ENCODE data around the gene SSRP1.
A peak's percentile ranks its signal among the peaks of the same experiment; 100 is the strongest.
"Not testable (repeated sequence)": the region's sequence is repeated elsewhere in the genome, so short reads cannot be mapped to it uniquely, and the experiment has no call there.

Gene SSRP1

GRCh38 chr11:57338142-57338541 is 2.5 kb upstream of the SSRP1 start, which contains the start of gene P2RX3:
Gene P2RX3, plus strand, starts transcription at chr11:57338352. Its CDS starts 199 bp downstream, at chr11:57338551.
- DNase-seq = no peak

- DNase-seq = not testable (repeated sequence)
Measured at GRCh38 chr11:57336856-57337255, 1.2 kb upstream of the SSRP1 start.

DNA sequence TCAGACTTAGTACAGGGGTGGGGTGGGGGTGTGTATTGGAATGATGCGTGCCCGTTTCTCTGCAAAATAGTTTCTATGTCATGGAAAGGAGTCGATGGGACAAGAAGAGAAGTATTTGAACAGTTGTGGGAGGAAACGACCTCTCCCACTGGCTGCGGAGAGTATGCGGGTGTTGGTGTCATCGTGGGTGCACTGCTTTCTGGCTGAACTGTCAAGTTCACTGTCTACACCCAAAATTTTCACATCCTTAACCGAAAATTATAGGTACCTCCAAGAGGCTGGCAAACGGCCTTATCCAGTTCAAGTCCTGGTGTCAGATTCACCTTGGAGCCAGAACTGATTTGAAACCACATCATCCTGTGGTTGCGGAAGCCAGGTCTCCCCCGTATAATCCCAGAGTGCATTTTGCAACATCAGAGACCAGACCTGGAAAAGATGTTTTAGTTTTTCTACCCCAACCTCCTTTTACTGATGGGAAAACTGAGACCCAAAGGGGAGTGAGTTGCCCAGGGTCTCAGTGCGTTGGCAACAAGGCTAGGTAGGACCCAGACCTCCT is 497 bp upstream of the SSRP1 start:
- DNase-seq = no peak

- no peak for DNase-seq
Measured at GRCh38 chr11:57335023-57335342, 709 bp downstream of the SSRP1 start.

DNA sequence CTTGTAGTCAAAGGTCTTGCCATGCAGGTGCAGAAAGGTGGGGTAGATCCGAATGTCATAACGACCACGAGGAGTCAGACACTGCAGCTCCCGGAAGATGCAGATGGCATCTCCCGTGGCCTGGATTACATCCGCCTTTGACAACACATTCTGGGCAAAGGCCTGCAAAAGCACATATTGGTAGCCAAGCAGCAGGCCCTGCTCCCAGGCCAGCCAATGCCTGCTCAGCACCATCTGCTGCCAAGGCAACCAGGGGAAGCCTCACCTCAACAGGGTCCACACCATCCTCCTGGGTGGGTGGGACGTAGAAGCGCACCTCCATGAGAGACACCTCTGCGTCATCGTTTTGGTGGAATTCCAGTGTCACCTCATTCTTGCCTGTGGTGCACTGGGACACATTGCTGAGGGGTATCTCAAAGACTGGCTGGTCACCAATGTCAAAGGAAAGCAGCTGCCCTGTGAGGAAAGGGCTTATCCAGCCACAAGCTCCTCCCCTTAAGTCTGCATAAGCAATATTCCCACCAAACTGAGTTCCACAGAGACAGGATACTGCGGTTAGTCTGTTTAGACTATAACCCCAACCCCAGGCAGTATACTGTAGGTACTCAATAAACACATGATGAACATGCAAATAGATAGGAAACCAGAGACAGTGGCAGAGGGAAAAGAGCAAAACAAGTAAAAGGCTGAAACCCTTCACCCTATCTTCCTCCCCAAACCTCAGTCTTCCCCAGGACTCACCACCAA is 2.8 kb downstream of the SSRP1 start:
- DNase-seq = no peak

GRCh38 chr11:57331720-57332119 is 4.0 kb downstream of the SSRP1 start:
- no peak for DNase-seq

DNA sequence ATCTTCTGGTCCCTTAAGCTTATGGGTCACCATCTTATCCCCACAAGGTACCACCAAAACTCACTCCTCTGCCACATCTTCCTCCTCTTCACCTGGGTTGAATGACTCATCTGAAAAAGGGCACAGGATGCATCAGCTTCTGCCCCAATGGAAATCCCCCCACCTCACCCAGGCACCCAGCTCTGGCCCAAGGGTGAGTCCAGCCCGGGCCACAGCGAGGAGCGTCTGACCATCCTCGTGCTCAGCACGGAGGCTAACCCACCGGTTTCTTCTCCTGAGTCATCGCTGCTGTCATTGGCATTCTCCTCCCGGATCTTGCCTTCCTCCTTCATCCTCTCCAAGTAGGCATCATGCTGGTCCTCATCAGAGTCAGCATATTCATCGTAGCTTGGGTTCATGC is 5.7 kb downstream of the SSRP1 start:
- DNase-seq = no peak

- DNase-seq = no peak
Measured at GRCh38 chr11:57327721-57328120, 8.0 kb downstream of the SSRP1 start.

DNA sequence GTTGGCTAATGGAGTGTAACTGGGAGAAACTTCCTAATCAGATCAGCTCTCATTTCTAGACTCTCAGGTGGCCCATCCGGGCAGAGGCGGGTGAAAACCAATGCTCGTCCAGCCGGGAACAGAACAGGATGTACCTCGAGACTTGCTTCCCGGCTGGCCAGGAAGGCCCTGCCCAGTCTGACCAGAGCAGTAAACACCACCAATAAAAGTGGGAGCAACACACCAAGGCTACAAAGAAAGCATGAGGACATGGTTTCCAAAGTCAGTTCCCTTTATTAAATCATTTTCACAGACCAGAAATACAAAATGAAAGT is 10.0 kb downstream of the SSRP1 start:
- DNase-seq = no peak

DNA sequence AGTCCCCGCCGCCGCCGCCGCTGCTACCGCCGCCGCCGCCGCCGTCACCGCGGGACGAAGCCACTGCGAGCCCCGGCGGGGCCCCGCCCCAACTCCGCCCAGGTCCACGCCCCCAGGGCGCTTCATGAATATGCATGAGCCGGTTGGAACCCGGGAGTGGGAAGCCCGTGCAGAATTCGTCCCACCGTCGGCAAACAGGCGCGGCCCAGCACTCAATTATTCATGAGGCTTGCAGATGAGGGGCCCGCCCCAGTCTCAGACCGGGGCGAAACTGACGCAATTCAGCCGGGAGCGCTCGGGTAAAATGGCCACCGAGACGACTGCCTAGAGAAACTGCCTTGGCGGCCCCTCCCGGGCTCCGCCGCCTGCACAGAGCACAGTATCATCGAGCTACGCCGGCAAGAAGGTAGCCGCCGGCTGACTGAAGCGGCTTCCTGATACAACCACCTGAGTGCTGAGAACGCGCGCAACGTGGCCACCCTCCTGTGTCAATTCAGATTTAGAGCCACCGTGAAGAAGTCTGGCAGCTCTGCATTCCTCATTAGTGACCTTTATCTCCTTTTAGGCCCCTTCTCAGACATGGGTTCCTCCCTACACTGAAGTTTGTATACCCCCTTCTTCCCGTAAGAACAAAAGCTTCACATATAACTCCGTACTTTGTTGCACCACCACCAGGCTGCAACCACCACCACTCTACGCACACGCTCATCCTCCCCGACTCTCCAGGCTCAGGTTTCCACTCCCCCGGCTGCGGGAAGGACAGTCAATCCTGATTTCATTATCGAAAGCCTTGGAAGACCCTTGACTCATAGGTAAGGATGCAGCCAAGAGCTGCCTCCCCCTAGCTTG is 10.6 kb downstream of the SSRP1 start, which contains the start of gene TNKS1BP1:
Gene TNKS1BP1, minus strand, starts transcription at position 67 of the 849 bp plus-strand sequence. CDS start 3,067 bp downstream, outside the sequence.
- peak; percentile 93 for DNase-seq

GRCh38 chr11:57324154-57324885 is 11.4 kb downstream of the SSRP1 start:
- no peak for DNase-seq

- no peak for DNase-seq
Measured at GRCh38 chr11:57323855-57324153, 11.9 kb downstream of the SSRP1 start.

DNA sequence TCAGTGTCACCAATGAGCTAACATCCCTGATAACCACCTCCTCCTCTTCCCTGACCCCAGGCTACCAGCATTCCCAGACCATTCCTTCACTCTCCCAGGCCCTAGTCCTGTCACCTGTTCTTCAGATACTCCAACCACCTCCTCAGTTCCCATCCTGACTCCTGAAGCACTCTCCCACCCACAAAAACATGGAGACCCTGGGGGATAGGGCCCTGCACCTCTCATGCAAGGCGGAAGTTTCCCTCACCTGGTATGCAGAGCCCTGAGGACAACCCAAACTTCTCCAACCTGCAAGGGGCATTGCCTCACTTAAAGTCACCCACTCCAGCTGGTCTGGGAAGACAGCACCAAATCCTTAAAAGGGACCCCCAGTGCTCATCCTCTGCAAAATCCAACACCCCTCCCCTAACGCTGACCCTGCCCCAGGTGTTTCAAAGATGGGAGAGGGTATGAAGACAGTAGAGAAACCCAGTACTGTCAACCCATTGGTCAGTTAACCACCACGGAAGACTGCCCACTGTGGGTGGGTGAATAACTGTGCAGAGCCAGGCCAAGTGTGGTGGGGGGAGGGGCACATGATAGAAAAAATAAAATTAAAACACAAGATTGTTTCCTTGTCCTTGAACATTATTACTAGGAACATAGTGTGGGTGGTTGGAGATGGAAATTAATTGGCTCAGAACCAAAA is 12.4 kb downstream of the SSRP1 start:
- DNase-seq = no peak

GRCh38 chr11:57322256-57323166 is 13.2 kb downstream of the SSRP1 start:
- DNase-seq = no peak

GRCh38 chr11:57321388-57322255 is 14.1 kb downstream of the SSRP1 start:
- no peak for DNase-seq

DNA sequence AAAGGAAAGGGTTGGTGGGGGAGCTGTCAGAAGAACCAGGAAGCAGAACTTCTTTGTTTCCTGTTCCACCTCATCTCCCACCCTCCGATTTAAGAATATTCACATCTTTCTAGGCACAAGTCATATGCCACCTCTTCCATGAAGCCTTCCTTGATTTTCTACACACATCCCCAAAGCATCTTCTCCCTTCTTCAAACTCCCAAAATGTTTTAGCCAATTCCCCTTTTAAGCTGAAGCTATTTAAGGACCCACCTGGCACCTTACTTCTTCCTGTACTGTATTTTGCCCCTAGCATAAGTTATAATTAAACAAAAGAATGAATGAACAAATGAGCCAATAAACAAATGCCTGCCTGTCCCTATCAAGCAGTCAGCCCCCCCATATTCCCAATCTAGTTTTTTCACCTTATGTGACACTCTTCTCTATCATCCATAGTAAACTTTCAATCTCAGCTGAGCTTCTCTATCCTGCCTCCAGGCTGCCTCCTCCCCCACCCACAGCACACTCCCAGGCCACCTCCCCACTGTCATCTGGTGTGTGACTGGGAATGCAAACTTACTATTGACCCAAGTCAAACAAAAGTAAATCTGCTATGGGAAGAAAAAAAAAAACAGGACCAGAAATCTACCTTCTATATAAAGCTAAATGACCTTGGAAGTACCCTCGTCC is 14.8 kb downstream of the SSRP1 start:
- no peak for DNase-seq

DNA sequence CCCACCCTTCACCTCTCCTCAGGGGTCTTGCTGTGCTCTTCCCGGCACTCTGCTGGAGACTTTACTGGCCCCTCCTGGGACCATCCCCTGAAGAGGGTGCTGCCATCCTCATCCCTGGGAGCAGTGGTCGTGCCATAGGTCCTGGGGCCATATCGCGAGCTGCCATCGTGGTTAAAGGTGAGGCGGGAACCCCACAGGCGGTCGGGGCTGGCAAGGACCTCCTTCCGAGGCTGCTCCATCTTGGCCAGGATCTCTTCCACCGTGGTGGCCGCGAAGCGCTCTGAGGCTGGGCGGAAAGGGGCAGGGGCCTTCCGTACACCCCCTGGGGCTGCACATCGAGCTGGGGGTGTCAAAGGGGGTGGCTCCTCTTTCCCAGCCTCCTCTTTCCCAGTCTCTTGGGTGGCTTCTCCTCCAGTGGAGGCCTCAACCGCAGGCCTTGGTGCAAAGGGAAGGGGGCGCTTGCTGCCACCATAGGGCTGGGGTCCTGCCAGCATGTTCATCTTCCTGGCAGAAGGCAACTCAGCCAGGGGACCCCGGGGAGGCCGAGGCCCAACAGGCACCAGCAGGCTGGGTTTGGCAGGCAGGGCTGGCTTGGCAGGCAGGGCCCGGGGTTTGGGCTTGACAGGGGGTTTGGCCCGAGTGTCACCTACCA is 15.5 kb downstream of the SSRP1 start:
- DNase-seq = no peak

DNA sequence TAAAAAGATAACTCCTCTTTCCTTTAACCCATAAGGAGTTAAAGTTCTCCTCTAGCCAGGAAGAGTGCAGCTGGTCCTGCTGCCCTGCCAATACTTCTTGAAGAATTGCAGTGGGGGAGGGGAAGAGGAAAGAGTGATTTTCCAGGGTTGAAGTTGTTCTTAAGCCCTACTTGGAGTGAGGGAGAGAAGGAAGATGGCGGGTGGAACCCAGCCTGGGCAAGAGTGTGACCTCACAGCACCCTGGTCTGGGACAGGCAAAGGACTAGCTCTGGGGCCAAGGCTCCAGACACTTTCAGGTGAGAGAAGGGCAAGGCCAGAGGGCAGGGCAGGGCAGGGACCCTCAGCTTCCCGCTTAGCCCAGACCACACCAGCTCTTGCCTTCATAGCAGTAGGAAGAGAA is 17.5 kb downstream of the SSRP1 start:
- no peak for DNase-seq

GRCh38 chr11:57316017-57316416 is 19.7 kb downstream of the SSRP1 start:
- DNase-seq = no peak

- DNase-seq = no peak
Measured at GRCh38 chr11:57315491-57315890, 20.2 kb downstream of the SSRP1 start.
